Left lung (tissue), 10 donors: Measurements from ENCODE around the gene PCSK6. TPM values are rescaled to one million over a fixed set of nuclear protein-coding genes. Genes with fewer than 3 reads are reported as not detected.
A peak's percentile ranks its signal among the peaks of the same experiment; 100 is the strongest.
"Not testable (repeated sequence)": the region's sequence is repeated elsewhere in the genome, so short reads cannot be mapped to it uniquely, and the experiment has no call there.

Experiments
- ATAC-seq: fragments of 200-7000 bp; cut with Tn5 transposase; one replicate; pipeline ENCODE4 v1.9.1; 2020; ENCODE audit warnings: moderate library complexity
- DNase-seq, 4 donors: peaks; one replicate each; pipeline ENCODE4 v3.0.0-alpha.2; 2013 to 2020
- H3K27ac ChIP-seq, 2 donors: fragments of 200-600 bp; sonication (generic) in 1 of 2; one replicate each; pipeline versions ENCODE4 v1.5.0 to v1.8.0; 2020 to 2021
- H3K27me3 ChIP-seq, 2 donors: fragments of 200-600 bp; sonication (generic) in 1 of 2; one replicate each; pipeline versions ENCODE4 v1.5.0 to v1.8.0; 2020 to 2021
- H3K36me3 ChIP-seq, 2 donors: fragments of 200-600 bp; sonication (generic) in 1 of 2; one replicate each; pipeline versions ENCODE4 v1.5.0 to v1.8.0; 2020 to 2021
- H3K4me1 ChIP-seq, 2 donors: fragments of 200-600 bp; one replicate each; pipeline ENCODE4 v1.8.0; 2021
- H3K4me3 ChIP-seq, 2 donors: fragments of 200-600 bp; sonication (generic) in 1 of 2; one replicate each; pipeline versions ENCODE4 v1.5.0 to v1.8.0; 2020 to 2021; ENCODE audit warnings: mild to moderate bottlenecking in 1 of 2
- H3K9me3 ChIP-seq, 2 donors: fragments of 200-600 bp; sonication (generic) in 1 of 2; one replicate each; pipeline versions ENCODE4 v1.5.0 to v1.8.0; 2020 to 2021
- intact Hi-C, 2 donors: fragments of 100-400 bp; cut with DNase I; formaldehyde crosslinking; loops; one replicate each; pipeline versions ENCODE4 v1.11.2 to v1.14.2; 2022
- polyA plus RNA-seq, 6 donors: library from polyadenylated mRNA; unstranded; fragments of 120-200 nt; gene quantifications; one replicate each; pipeline ENCODE4 v1.2.1, GENCODE V29; 2013; ENCODE audit not compliant: insufficient read length in 6 of 6
- total RNA-seq, 2 donors: library from RNA; stranded (reverse); fragmentation: NEBNext Ultra II Directional; extraction: Animal tissue kit (Norgen Biotek cat#: 25700); gene quantifications; one replicate each; pipeline ENCODE4 v1.2.1, GENCODE V29; 2021
- TF ChIP-seq, protein P1 (sequence below), 2 donors: fragments of 200-600 bp; sonication (generic) in 1 of 2; IDR thresholded peaks; one replicate each; pipeline versions ENCODE4 v1.5.0 to v1.8.0; 2021; ENCODE audit warnings: antibody characterized with exemption in 2 of 2
- donor health status: DM: no; HTN: yes; CAD: no.
- donor health status: DM: no; HTN: no; CAD: no.

Gene PCSK6
- total and polyA plus RNA-seq, 8 donors: 7.7 to 25.7 (median 22.8) TPM

- ATAC-seq: no peak
- H3K9me3 ChIP-seq: no peaks in the 10 kb centered on the region
- H3K27ac ChIP-seq: no peak overlapping the region
- intact Hi-C loops: no loop called here
- TF ChIP-seq, protein P1, sequence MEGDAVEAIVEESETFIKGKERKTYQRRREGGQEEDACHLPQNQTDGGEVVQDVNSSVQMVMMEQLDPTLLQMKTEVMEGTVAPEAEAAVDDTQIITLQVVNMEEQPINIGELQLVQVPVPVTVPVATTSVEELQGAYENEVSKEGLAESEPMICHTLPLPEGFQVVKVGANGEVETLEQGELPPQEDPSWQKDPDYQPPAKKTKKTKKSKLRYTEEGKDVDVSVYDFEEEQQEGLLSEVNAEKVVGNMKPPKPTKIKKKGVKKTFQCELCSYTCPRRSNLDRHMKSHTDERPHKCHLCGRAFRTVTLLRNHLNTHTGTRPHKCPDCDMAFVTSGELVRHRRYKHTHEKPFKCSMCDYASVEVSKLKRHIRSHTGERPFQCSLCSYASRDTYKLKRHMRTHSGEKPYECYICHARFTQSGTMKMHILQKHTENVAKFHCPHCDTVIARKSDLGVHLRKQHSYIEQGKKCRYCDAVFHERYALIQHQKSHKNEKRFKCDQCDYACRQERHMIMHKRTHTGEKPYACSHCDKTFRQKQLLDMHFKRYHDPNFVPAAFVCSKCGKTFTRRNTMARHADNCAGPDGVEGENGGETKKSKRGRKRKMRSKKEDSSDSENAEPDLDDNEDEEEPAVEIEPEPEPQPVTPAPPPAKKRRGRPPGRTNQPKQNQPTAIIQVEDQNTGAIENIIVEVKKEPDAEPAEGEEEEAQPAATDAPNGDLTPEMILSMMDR (IDR thresholded peaks at IDR 0.05): no peak
- H3K36me3 ChIP-seq: no peaks in the 10 kb centered on the region
- no peak overlapping the region for H3K4me3 ChIP-seq
- no peaks in the 10 kb centered on the region for H3K4me1 ChIP-seq
- DNase-seq: peak in 2 of 4 donors; percentile 10 to 34
- H3K27me3 ChIP-seq: no peaks in the 10 kb centered on the region
These were observed 109.4 kb downstream of the PCSK6 start for GRCh38 chr15:101380146-101380545.

DNA sequence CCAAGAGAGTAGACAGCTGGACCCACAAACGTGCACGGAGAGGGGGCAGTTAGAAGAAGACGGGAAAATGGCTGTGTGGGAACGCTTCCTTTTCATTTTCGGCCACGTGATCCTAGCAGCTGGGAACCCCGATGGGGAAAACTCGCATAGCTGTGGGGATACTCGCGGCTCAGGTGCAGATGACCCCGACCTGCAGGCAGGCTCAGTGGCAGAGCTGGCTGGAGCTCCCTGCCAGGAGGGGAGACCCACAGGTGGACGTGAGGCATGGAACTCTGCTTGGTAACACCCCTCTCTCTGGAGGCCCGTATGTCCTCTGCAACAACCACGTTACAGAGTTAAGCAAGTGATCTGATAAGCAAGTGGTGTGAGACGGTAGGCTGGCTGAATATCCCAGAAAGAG is 109.9 kb downstream of the PCSK6 start:
- DNase-seq (peak in 2 of 4 donors; percentile 10 to 42), ATAC-seq (no peak)
- Histone ChIP-seq H3K9me3 (no peaks in the 10 kb centered on the region), H3K27me3 (no peaks in the 10 kb centered on the region), H3K4me3 (no peak overlapping the region), H3K27ac (no peak overlapping the region), H3K4me1 (no peaks in the 10 kb centered on the region), H3K36me3 (no peaks in the 10 kb centered on the region)
- intact Hi-C loops: no loop called here
- TF ChIP-seq, protein P1 (IDR thresholded peaks at IDR 0.05): no peak

- TF ChIP-seq, protein P1 (IDR thresholded peaks at IDR 0.05): no peak
- Histone ChIP-seq H3K36me3 (no peaks in the 10 kb centered on the region), H3K4me1 (no peaks in the 10 kb centered on the region), H3K27me3 (no peaks in the 10 kb centered on the region), H3K9me3 (no peaks in the 10 kb centered on the region), H3K27ac (no peak overlapping the region), H3K4me3 (no peak overlapping the region)
- ATAC-seq (no peak), DNase-seq (peak in 1 of 4 donors; percentile 71)
- intact Hi-C loops: no loop called here
These were observed 110.6 kb downstream of the PCSK6 start for GRCh38 chr15:101378879-101379278.

DNA sequence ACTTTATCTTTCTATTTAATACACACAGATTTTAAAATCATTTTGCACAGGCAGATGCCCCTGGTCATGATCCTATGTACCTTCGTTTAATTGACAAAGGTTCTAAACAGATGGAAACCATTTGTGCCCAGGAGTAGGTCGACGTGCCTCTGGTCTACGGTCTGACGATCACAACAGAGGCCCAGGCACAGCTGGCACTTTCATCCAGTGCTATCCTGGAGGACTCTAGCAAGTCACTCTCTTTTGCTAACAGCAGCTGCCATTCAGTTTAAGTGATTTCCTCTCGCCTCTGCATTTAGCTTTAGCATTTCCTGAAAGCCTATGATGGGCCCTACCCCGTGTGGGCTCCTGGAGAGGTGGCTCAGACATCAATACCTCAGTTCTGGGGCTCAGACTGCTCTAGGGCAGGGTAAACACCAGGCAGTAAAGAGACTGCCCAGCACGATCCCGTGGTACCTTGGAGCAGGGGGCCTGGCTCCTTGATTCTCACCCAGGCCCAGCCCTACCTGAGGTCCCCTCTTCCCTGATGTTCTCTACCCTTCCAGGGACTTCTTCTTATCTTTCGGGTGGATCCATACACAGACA is 111.2 kb downstream of the PCSK6 start:
- Histone ChIP-seq H3K9me3 (no peaks in the 10 kb centered on the region), H3K27ac (no peak overlapping the region), H3K36me3 (no peaks in the 10 kb centered on the region), H3K4me1 (no peaks in the 10 kb centered on the region), H3K27me3 (peaks cover 0 to 2% of the 10 kb centered on the region in 2 donors), H3K4me3 (no peak overlapping the region)
- TF ChIP-seq, protein P1 (IDR thresholded peaks at IDR 0.05): no peak
- intact Hi-C loops: no loop called here
- ATAC-seq (no peak), DNase-seq (no peak)

DNA sequence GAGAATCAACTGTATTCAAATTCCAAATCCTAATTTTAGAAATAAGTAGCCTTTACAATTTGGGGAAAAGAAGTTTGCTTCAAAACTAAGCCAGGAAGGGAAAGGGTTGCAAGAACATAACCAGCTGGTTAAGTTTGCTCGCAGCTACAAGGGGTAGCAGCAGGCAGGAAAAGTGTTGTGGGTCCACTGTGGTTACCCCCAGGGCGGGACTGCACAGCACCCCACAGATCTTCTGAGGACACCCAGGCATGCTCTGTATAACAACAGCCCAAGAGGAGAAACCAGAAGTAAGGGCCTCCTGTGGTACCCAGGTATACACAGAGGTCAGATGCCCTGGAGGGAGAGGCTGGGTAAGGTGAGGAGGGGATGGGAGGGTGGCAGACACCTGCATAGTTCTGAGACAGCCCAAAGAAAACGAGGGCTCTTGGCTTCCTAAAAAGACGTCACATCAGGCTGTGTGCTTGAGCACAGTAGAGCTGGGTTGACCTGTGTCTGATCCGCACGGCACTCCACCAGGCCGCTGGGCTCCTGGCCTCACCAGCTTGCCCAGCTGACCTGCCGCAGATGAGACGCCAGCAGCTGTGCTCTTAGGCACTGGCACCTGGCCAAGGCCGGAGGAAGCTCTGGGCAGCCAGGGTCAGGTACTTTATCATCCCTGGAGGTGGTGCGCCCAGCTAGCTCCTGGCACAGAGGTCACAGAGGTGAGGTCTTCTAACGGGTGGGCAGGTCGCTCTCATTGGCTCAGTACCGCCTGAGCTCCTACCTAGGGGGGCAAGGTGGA is 112.7 kb downstream of the PCSK6 start:
- intact Hi-C loops: no loop called here
- no peak for ATAC-seq

GRCh38 chr15:101375006-101375405 is 114.5 kb downstream of the PCSK6 start:
- H3K36me3 ChIP-seq, H3K27ac ChIP-seq, intact Hi-C loops, H3K4me3 ChIP-seq, H3K9me3 ChIP-seq, H3K4me1 ChIP-seq, ATAC-seq: not testable (repeated sequence)
- H3K27me3 ChIP-seq: peaks cover 0 to 17% of the 10 kb centered on the region in 2 donors
- DNase-seq: peak in 1 of 4 donors; percentile 24

More for the DNA sequence above, 112.7 kb downstream of the PCSK6 start:
- Histone ChIP-seq H3K4me1 (no peaks in the 10 kb centered on the region), H3K4me3 (no peak overlapping the region), H3K9me3 (no peaks in the 10 kb centered on the region), H3K27me3 (peaks cover 0 to 16% of the 10 kb centered on the region in 2 donors), H3K27ac (no peak overlapping the region), H3K36me3 (no peaks in the 10 kb centered on the region)
- peak in 1 of 4 donors; percentile 45 for DNase-seq
- TF ChIP-seq, protein P1 (IDR thresholded peaks at IDR 0.05): no peak
